HEK293 (cell line): ENCODE measurements around the gene PACSIN2.

Experiments
- CTCF ChIA-PET: fragments of 350-600 bp; formaldehyde crosslinking; extraction: SDS; loops from one replicate; lab custom pipeline; 2021; ENCODE audit warnings: antibody characterized with exemption; lab: Yijun Ruan, JAX
- POLR2A ChIA-PET: fragments of 300-600 bp; formaldehyde crosslinking; extraction: SDS; loops from one replicate; lab custom pipeline; 2020; ENCODE audit warnings: antibody characterized with exemption, inconsistent platforms; lab: Yijun Ruan, JAX
- H3K27ac ChIP-seq: fragments of 200-500 bp; sonication (Bioruptor generic); 2 replicates; pipeline ENCODE4 v1.5.1; 2014; ENCODE audit warnings: low read depth, low read length, control low read depth, inconsistent platforms; ENCODE audit errors: extremely low read depth
- H3K36me3 ChIP-seq, 2 experiments: fragments of 200-500 bp in 1 of 2; sonication (Bioruptor generic) in 1 of 2; 1 replicate in 1 of 2; 2 replicates in 1 of 2; pipeline ENCODE4 v1.5.1; 2014 to 2017; ENCODE audit warnings: inconsistent platforms in 2 of 2, low read length in 2 of 2; ENCODE audit not compliant: control insufficient read depth in 2 of 2, insufficient read depth in 1 of 2
- H3K4me1 ChIP-seq: fragments of 200-500 bp; sonication (Bioruptor generic); 2 replicates; pipeline ENCODE4 v1.5.1; 2014; ENCODE audit warnings: mild to moderate bottlenecking, low read length, inconsistent platforms; ENCODE audit not compliant: control insufficient read depth, insufficient read depth
- H3K4me3 ChIP-seq: 2 replicates; pipeline ENCODE4 v1.5.1; 2011; ENCODE audit warnings: low read depth, mild to moderate bottlenecking, control low read depth, low read length, moderate library complexity
- H3K9me3 ChIP-seq: fragments of 200-500 bp; sonication (Bioruptor generic); 2 replicates; pipeline ENCODE4 v1.5.1; 2014; ENCODE audit warnings: low read depth, low read length, inconsistent platforms; ENCODE audit not compliant: control insufficient read depth, insufficient read depth
- ATF2 ChIP-seq: fragments of 450-650 bp; formaldehyde crosslinking; IDR thresholded peaks from 2 replicates; pipeline ENCODE4 v1.5.1; 2016; ENCODE audit warnings: missing biosample characterization, missing genetic modification characterization, low read depth
- BCL11A ChIP-seq: fragments of 450-650 bp; formaldehyde crosslinking; IDR thresholded peaks from 2 replicates; pipeline ENCODE4 v1.5.1; 2016; ENCODE audit warnings: low read depth, missing biosample characterization, missing genetic modification characterization
- KLF9 ChIP-seq: fragments of 450-650 bp; formaldehyde crosslinking; IDR thresholded peaks from 2 replicates; pipeline ENCODE4 v1.5.1; 2016; ENCODE audit warnings: missing biosample characterization, missing genetic modification characterization, low read depth
- MEIS1 ChIP-seq: sonication (generic); formaldehyde crosslinking; IDR thresholded peaks from 2 replicates; pipeline ENCODE4 v1.8.1; 2022; ENCODE audit warnings: missing genetic modification reagents, mild to moderate bottlenecking, borderline replicate concordance
- OVOL3 ChIP-seq: fragments of 450-650 bp; formaldehyde crosslinking; IDR thresholded peaks from 2 replicates; pipeline ENCODE4 v1.5.1; 2016; ENCODE audit warnings: missing biosample characterization, missing genetic modification characterization
- SALL2 ChIP-seq: fragments of 450-650 bp; formaldehyde crosslinking; IDR thresholded peaks from 2 replicates; pipeline ENCODE4 v1.5.0; 2017; ENCODE audit warnings: missing biosample characterization, mild to moderate bottlenecking, missing genetic modification characterization, borderline replicate concordance
- SP7 ChIP-seq: fragments of 450-650 bp; formaldehyde crosslinking; IDR thresholded peaks from 2 replicates; pipeline ENCODE4 v1.5.1; 2016; ENCODE audit warnings: missing biosample characterization, missing genetic modification characterization
- ZBTB20 ChIP-seq: fragments of 450-650 bp; formaldehyde crosslinking; IDR thresholded peaks from 2 replicates; pipeline ENCODE4 v1.5.1; 2016; ENCODE audit warnings: missing biosample characterization, missing genetic modification characterization
- ZBTB21 ChIP-seq: fragments of 450-650 bp; formaldehyde crosslinking; IDR thresholded peaks from 2 replicates; pipeline ENCODE4 v1.5.1; 2017; ENCODE audit warnings: missing biosample characterization, missing genetic modification characterization
- ZNF10 ChIP-seq: fragments of 450-650 bp; formaldehyde crosslinking; IDR thresholded peaks from 2 replicates; pipeline ENCODE4 v1.5.1; 2017; ENCODE audit warnings: missing biosample characterization, missing genetic modification characterization
- ZNF121 ChIP-seq: fragments of 450-650 bp; formaldehyde crosslinking; IDR thresholded peaks from 2 replicates; pipeline ENCODE4 v1.5.1; 2016; ENCODE audit warnings: missing biosample characterization, missing genetic modification characterization
- ZNF138 ChIP-seq: fragments of 450-650 bp; formaldehyde crosslinking; IDR thresholded peaks from 2 replicates; pipeline ENCODE4 v1.5.1; 2016; ENCODE audit warnings: missing biosample characterization, missing genetic modification characterization, borderline replicate concordance
- ZNF169 ChIP-seq: fragments of 450-650 bp; formaldehyde crosslinking; IDR thresholded peaks from 2 replicates; pipeline ENCODE4 v1.5.1; 2016; ENCODE audit warnings: missing biosample characterization, missing genetic modification characterization
- ZNF280D ChIP-seq: fragments of 450-650 bp; formaldehyde crosslinking; IDR thresholded peaks from 2 replicates; pipeline ENCODE4 v1.5.1; 2016; ENCODE audit warnings: missing biosample characterization, missing genetic modification characterization
- ZNF292 ChIP-seq: fragments of 450-650 bp; formaldehyde crosslinking; IDR thresholded peaks from 2 replicates; pipeline ENCODE4 v1.5.1; 2016; ENCODE audit warnings: low read depth, missing biosample characterization, missing genetic modification characterization, borderline replicate concordance
- ZNF362 ChIP-seq: fragments of 450-650 bp; formaldehyde crosslinking; IDR thresholded peaks from 2 replicates; pipeline ENCODE4 v1.5.1; 2016; ENCODE audit warnings: missing biosample characterization, missing genetic modification characterization
- ZNF404 ChIP-seq: fragments of 450-650 bp; formaldehyde crosslinking; IDR thresholded peaks from 2 replicates; pipeline ENCODE4 v1.5.1; 2017; ENCODE audit warnings: missing biosample characterization, missing genetic modification characterization
- ZNF416 ChIP-seq: fragments of 450-650 bp; formaldehyde crosslinking; IDR thresholded peaks from 2 replicates; pipeline ENCODE4 v1.5.1; 2016; ENCODE audit warnings: missing biosample characterization, missing genetic modification characterization
- ZNF423 ChIP-seq: fragments of 450-650 bp; formaldehyde crosslinking; IDR thresholded peaks from 2 replicates; pipeline ENCODE4 v1.5.1; 2016; ENCODE audit warnings: missing biosample characterization, missing genetic modification characterization
- ZNF473 ChIP-seq: fragments of 450-650 bp; formaldehyde crosslinking; IDR thresholded peaks from 2 replicates; pipeline ENCODE4 v1.5.1; 2017; ENCODE audit warnings: missing biosample characterization, missing genetic modification characterization
- ZNF513 ChIP-seq: fragments of 450-650 bp; IDR thresholded peaks from 2 replicates; pipeline ENCODE4 v1.5.1; 2018; ENCODE audit warnings: missing biosample characterization, missing genetic modification characterization
- ZNF600 ChIP-seq: fragments of 450-650 bp; formaldehyde crosslinking; IDR thresholded peaks from 2 replicates; pipeline ENCODE4 v1.5.1; 2016; ENCODE audit warnings: missing biosample characterization, missing genetic modification characterization
- ZNF621 ChIP-seq: fragments of 450-650 bp; formaldehyde crosslinking; IDR thresholded peaks from 2 replicates; pipeline ENCODE4 v1.5.1; 2017; ENCODE audit warnings: missing biosample characterization, missing genetic modification characterization
- ZNF639 ChIP-seq: fragments of 450-650 bp; formaldehyde crosslinking; IDR thresholded peaks from 2 replicates; pipeline ENCODE4 v1.5.1; 2016; ENCODE audit warnings: missing biosample characterization, missing genetic modification characterization
- ZNF664 ChIP-seq: fragments of 450-650 bp; formaldehyde crosslinking; IDR thresholded peaks from 2 replicates; pipeline ENCODE4 v1.5.1; 2016; ENCODE audit warnings: missing biosample characterization, missing genetic modification characterization
- ZNF792 ChIP-seq: fragments of 450-650 bp; formaldehyde crosslinking; IDR thresholded peaks from 2 replicates; pipeline ENCODE4 v1.5.1; 2016; ENCODE audit warnings: missing biosample characterization, missing genetic modification characterization
- ZNF843 ChIP-seq: fragments of 450-650 bp; formaldehyde crosslinking; IDR thresholded peaks from 2 replicates; pipeline ENCODE4 v1.5.1; 2016; ENCODE audit warnings: missing biosample characterization, missing genetic modification characterization
- ZSCAN16 ChIP-seq: fragments of 450-650 bp; formaldehyde crosslinking; IDR thresholded peaks from 2 replicates; pipeline ENCODE4 v1.5.1; 2016; ENCODE audit warnings: missing biosample characterization, missing genetic modification characterization

The PACSIN2 gene

GRCh38 chr22:42830161-42830560, 184.8 kb downstream of the PACSIN2 start (continued):
- TF ChIP-seq ZNF513 (tag by site-specific recombination) = no peak
- no peak for TF ChIP-seq ZBTB20 (tag by site-specific recombination)
- no peak for TF ChIP-seq ZNF423 (tag by site-specific recombination)
- TF ChIP-seq ZNF362 (tag by site-specific recombination) = no peak
- TF ChIP-seq ZNF10 = no peak
- TF ChIP-seq ZNF169 (tag by site-specific recombination) = no peak
- TF ChIP-seq ZNF292 (tag by site-specific recombination) = no peak
- no peak for TF ChIP-seq ZNF600 (tag by site-specific recombination)
- no peak for TF ChIP-seq ZNF621 (tag by site-specific recombination)
- TF ChIP-seq ZNF138 (tag by site-specific recombination) = no peak
- no peak for TF ChIP-seq OVOL3 (tag by site-specific recombination)

GRCh38 chr22:42829302-42829701, 185.6 kb downstream of the PACSIN2 start:
- TF ChIP-seq ZNF664 (tag by site-specific recombination) (no peak), KLF9 (tag by site-specific recombination) (no peak), ZNF473 (tag by site-specific recombination) (no peak), ATF2 (tag by site-specific recombination) (no peak), ZNF416 (tag by site-specific recombination) (no peak), ZNF121 (tag by site-specific recombination) (no peak)
- Histone ChIP-seq H3K4me3 (no peak overlapping the region), H3K36me3 (peaks cover 60 to 86% of the 10 kb centered on the region in 2 experiments), H3K4me1 (no peaks in the 10 kb centered on the region), H3K9me3 (no peaks in the 10 kb centered on the region), H3K27ac (no peak overlapping the region)
- ChIA-PET CTCF (interaction anchor here (0.6 kb wide), 1 partner anchor 13 kb away, joined by 4 read pairs; no protein-coding TSS in a partner anchor), POLR2A (no interaction called here)

- CTCF ChIA-PET = interaction anchor here (0.5 to 0.6 kb wide), 3 partner anchors 80 to 243 kb away, joined by 3 to 5 read pairs (median 3); no protein-coding TSS in a partner anchor
- H3K4me3 ChIP-seq = no peak overlapping the region
- H3K36me3 ChIP-seq = peaks cover 48 to 77% of the 10 kb centered on the region in 2 experiments
- POLR2A ChIA-PET = no interaction called here
- H3K27ac ChIP-seq = no peak overlapping the region
- H3K9me3 ChIP-seq = no peaks in the 10 kb centered on the region
- H3K4me1 ChIP-seq = no peaks in the 10 kb centered on the region
- TF ChIP-seq BCL11A (tag by site-specific recombination) = no peak
- no peak for TF ChIP-seq ZNF404 (tag by site-specific recombination)
- no peak for TF ChIP-seq SP7
- no peak for TF ChIP-seq SALL2 (tag by site-specific recombination)
- TF ChIP-seq ZSCAN16 (tag by site-specific recombination) = no peak
- no peak for TF ChIP-seq ZNF792
- TF ChIP-seq ZBTB21 (tag by site-specific recombination) = no peak
- no peak for TF ChIP-seq ZNF843 (tag by site-specific recombination)
- no peak for TF ChIP-seq ZNF280D
- TF ChIP-seq ZNF639 (tag by site-specific recombination) = no peak
- no peak for TF ChIP-seq MEIS1 (CRISPR knock-in tag)
- no peak for TF ChIP-seq ZNF600 (tag by site-specific recombination)
These were observed 189.2 kb downstream of the PACSIN2 start for GRCh38 chr22:42825796-42826195.
